Stomach (tissue), 4 donors: ENCODE results near the gene SCYL2.

Experiments used
- POLR2A ChIP-seq, 4 donors: fragments of 450-650 bp; IDR thresholded peaks; one replicate each; pipeline ENCODE4 v1.6.1; 2016; ENCODE audit warnings: antibody characterized with exemption in 4 of 4, control low read depth in 2 of 4, mild to moderate bottlenecking in 1 of 4, moderate library complexity in 1 of 4
- POLR2AphosphoS5 ChIP-seq, 3 donors: sonication (generic); formaldehyde crosslinking; IDR thresholded peaks; one replicate each; pipeline ENCODE4 v1.6.1; 2016; ENCODE audit warnings: antibody characterized with exemption in 3 of 3
- TF ChIP-seq, protein P1 (sequence below), 7 experiments: fragments of 450-650 bp in 4 of 7; fragments of 200-600 bp in 3 of 7; sonication (generic) in 3 of 7; IDR thresholded peaks; one replicate each; pipeline ENCODE4 v1.5.1; 2016 to 2019; ENCODE audit warnings: antibody characterized with exemption in 7 of 7, control low read depth in 2 of 7, mild to moderate bottlenecking in 1 of 7

- TF ChIP-seq POLR2A (IDR thresholded peaks at IDR 0.05) (no peak), POLR2AphosphoS5 (IDR thresholded peaks at IDR 0.05) (peak in 1 of 3 donors; percentile 57)
- TF ChIP-seq, protein P1, sequence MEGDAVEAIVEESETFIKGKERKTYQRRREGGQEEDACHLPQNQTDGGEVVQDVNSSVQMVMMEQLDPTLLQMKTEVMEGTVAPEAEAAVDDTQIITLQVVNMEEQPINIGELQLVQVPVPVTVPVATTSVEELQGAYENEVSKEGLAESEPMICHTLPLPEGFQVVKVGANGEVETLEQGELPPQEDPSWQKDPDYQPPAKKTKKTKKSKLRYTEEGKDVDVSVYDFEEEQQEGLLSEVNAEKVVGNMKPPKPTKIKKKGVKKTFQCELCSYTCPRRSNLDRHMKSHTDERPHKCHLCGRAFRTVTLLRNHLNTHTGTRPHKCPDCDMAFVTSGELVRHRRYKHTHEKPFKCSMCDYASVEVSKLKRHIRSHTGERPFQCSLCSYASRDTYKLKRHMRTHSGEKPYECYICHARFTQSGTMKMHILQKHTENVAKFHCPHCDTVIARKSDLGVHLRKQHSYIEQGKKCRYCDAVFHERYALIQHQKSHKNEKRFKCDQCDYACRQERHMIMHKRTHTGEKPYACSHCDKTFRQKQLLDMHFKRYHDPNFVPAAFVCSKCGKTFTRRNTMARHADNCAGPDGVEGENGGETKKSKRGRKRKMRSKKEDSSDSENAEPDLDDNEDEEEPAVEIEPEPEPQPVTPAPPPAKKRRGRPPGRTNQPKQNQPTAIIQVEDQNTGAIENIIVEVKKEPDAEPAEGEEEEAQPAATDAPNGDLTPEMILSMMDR (IDR thresholded peaks at IDR 0.05), result no peak
Measured at GRCh38 chr12:100359822-100360221, 92.8 kb downstream of the SCYL2 start.
